Astrocyte of the hippocampus (primary cell): ENCODE results near the gene CXCL9.
"Not testable (repeated sequence)": the region's sequence is repeated elsewhere in the genome, so short reads cannot be mapped to it uniquely, and the experiment has no call there.

ENCODE experiments used
- DNase-seq: peaks from one replicate; pipeline ENCODE4 v3.0.0; 2011; ENCODE audit warnings: low read depth, low spot score

Gene CXCL9

DNA sequence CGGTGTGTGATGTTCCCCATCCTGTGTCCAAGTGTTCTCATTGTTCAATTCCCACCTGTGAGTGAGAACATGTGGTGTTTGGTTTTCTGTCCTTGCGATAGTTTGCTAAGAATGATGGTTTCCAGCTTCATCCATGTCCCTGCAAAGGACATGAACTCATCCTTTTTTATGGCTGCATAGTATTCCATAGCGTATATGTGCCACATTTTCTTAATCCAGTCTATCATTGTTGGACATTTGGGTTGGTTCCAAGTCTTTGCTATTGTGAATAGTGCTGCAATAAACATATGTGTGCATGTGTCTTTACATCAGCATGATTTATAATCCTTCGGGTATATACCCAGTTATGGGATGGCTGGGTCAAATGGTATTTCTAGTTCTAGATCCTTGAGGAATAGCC, 45.2 kb downstream of the CXCL9 start:
- not testable (repeated sequence) for DNase-seq

DNA sequence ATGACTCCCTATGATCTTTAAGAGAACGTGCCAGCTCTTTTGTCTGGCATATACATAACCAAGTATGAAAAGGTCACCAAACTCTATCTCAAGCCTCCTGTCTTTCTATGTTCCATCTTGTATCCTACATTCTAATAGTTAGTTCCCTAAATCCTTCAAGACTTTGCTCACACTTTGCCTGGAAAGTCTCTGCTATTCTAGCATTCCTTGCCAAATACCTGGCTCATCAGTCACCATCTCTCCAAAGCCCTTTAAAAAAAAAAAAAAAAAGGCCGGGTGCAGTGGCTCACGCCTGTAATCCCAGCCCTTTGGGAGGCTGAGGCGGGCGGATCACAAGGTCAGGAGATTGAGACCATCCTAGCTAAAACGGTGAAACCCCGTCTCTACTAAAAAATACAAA, 48.8 kb downstream of the CXCL9 start:
- peak; percentile 29 for DNase-seq

DNA sequence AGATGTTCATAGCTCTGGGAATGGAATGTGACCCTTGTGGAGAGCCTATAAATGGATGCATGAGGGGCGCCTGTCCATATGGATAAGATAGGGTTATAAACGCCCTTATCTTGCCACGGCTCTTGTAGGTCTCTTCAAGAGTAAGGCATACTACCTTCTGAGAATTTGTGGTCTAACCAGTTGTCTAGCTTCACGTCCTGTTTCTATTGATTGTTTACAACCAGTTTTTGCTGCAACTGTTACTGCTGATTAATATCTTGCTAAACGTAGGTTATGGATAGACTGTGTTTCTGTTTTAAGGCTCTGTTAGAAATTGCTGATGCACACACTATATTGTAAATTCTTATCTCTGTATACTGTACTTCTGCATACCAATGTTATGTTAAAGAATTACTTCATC, 52.5 kb downstream of the CXCL9 start:
- not testable (repeated sequence) for DNase-seq

DNA sequence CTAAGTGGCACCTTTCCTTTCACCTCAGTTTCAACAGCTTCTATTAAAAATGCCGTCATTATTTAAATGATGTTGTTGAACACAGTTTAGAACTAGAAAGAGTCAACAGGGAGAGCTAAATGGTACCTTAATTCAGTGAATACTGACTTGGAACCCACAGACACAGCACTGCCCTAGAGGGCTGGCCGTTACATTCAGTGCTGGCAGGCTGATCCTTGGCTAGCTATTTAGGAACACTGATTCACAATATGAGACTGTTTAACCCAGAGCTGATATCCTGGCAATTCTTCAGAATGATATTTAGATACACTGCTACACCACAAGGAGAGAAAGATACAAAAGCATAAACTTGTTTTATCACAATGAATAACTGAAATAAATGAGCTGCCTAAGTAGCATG, 53.8 kb downstream of the CXCL9 start:
- DNase-seq, result no peak
